Gastroesophageal sphincter (tissue), 4 donors: ENCODE results near the gene ULK4. TPM values are rescaled to one million over a fixed set of nuclear protein-coding genes. Genes with fewer than 3 reads are reported as not detected.

Experiments used
- ATAC-seq: fragments of 150-250 bp; one replicate; pipeline ENCODE4 v1.9.1; 2016; ENCODE audit warnings: mild to moderate bottlenecking, moderate library complexity
- H3K27ac ChIP-seq, 4 donors: fragments of 200-600 bp; sonication (generic) in 3 of 4; 1 replicate in 3 of 4; 2 replicates in 1 of 4; pipeline ENCODE4 v1.5.1; 2016 to 2019
- H3K27me3 ChIP-seq: fragments of 200-600 bp; sonication (generic); one replicate; pipeline ENCODE4 v1.5.1; 2019
- H3K36me3 ChIP-seq, 2 donors: fragments of 200-600 bp; sonication (generic); one replicate each; pipeline ENCODE4 v1.5.1; 2019; ENCODE audit warnings: control low read depth in 1 of 2
- H3K4me1 ChIP-seq, 3 donors: fragments of 200-600 bp; sonication (generic); 1 replicate in 2 of 3; 2 replicates in 1 of 3; pipeline ENCODE4 v1.5.1; 2016 to 2019; ENCODE audit warnings: control low read depth in 2 of 3
- H3K4me3 ChIP-seq, 2 donors: fragments of 200-600 bp; sonication (generic); one replicate each; pipeline ENCODE4 v1.5.1; 2019; ENCODE audit warnings: mild to moderate bottlenecking in 1 of 2, moderate library complexity in 1 of 2
- H3K9me3 ChIP-seq, 3 donors: fragments of 200-600 bp; sonication (generic); one replicate each; pipeline ENCODE4 v1.5.1; 2017 to 2019; ENCODE audit warnings: control low read depth in 2 of 3
- EP300 ChIP-seq: sonication (generic); formaldehyde crosslinking; IDR thresholded peaks from one replicate; pipeline ENCODE4 v1.6.1; 2017; ENCODE audit warnings: antibody characterized with exemption, mild to moderate bottlenecking
- POLR2A ChIP-seq, 2 donors: fragments of 450-650 bp; IDR thresholded peaks; one replicate each; pipeline ENCODE4 v1.6.1; 2017; ENCODE audit warnings: antibody characterized with exemption in 2 of 2, mild to moderate bottlenecking in 2 of 2, moderate library complexity in 1 of 2
- POLR2AphosphoS5 ChIP-seq: sonication (generic); formaldehyde crosslinking; IDR thresholded peaks from one replicate; pipeline ENCODE4 v1.6.1; 2017; ENCODE audit warnings: antibody characterized with exemption
- WGBS, 2 donors: methylation state at CpG; one replicate each; pipeline ENCODE4 v1.1.5; 2018; ENCODE audit warnings: low coverage in 1 of 2; 5-methylcytosine and 5-hydroxymethylcytosine counted together
- total RNA-seq, 4 donors: library from RNA; depleted of rRNA; stranded (reverse); fragments of >200 nt; gene quantifications; one replicate each; pipeline ENCODE4 v1.1.0, GENCODE V29; 2016
- TF ChIP-seq, protein P1 (sequence below), 4 experiments: fragments of 200-600 bp in 2 of 4; fragments of 450-650 bp in 2 of 4; sonication (generic) in 1 of 4; IDR thresholded peaks; one replicate each; pipeline ENCODE4 v1.5.1; 2017 to 2019; ENCODE audit warnings: antibody characterized with exemption in 4 of 4, mild to moderate bottlenecking in 2 of 4, moderate library complexity in 2 of 4

Gene ULK4
- total RNA-seq, 4 donors from 2014 or later, result 3.8 to 15.4 (median 8.8) TPM

DNA sequence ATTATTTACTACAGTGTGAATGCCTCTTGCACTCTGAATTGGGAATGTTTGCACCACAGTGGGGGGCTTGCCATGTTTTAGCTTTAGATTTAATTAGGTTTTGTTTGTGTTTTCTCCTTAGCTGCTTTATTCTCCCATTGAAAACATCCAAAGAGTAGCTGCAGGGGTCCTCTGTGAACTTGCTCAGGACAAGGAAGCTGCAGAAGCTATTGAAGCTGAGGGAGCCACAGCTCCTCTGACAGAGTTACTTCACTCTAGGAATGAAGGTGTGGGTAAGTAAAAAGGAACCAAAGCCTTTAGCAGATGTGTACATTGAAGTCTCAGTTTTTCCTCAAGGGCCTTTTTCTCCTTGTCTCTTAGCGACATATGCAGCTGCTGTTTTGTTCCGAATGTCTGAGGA lies 725.7 kb downstream of the ULK4 start:
- no peaks in the 10 kb centered on the region for H3K9me3 ChIP-seq
- H3K4me3 ChIP-seq, result no peak overlapping the region
- H3K36me3 ChIP-seq, result peaks cover 15 to 98% of the 10 kb centered on the region in 2 donors
- no peaks in the 10 kb centered on the region for H3K27me3 ChIP-seq
- WGBS, 2 donors, result 78% methylated on average over 2 of the region's 2 CpGs; no CpG with 5 or more reads in 1 of the 2 donors
- ATAC-seq, result no peak
- H3K4me1 ChIP-seq, result peaks cover 0 to 29% (median 0%) of the 10 kb centered on the region in 3 donors
- TF ChIP-seq EP300 (no peak), POLR2AphosphoS5 (no peak), POLR2A (IDR thresholded peaks at IDR 0.05) (no peak)
- TF ChIP-seq, protein P1, sequence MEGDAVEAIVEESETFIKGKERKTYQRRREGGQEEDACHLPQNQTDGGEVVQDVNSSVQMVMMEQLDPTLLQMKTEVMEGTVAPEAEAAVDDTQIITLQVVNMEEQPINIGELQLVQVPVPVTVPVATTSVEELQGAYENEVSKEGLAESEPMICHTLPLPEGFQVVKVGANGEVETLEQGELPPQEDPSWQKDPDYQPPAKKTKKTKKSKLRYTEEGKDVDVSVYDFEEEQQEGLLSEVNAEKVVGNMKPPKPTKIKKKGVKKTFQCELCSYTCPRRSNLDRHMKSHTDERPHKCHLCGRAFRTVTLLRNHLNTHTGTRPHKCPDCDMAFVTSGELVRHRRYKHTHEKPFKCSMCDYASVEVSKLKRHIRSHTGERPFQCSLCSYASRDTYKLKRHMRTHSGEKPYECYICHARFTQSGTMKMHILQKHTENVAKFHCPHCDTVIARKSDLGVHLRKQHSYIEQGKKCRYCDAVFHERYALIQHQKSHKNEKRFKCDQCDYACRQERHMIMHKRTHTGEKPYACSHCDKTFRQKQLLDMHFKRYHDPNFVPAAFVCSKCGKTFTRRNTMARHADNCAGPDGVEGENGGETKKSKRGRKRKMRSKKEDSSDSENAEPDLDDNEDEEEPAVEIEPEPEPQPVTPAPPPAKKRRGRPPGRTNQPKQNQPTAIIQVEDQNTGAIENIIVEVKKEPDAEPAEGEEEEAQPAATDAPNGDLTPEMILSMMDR (IDR thresholded peaks at IDR 0.05), result no peak
- no peak overlapping the region for H3K27ac ChIP-seq

DNA sequence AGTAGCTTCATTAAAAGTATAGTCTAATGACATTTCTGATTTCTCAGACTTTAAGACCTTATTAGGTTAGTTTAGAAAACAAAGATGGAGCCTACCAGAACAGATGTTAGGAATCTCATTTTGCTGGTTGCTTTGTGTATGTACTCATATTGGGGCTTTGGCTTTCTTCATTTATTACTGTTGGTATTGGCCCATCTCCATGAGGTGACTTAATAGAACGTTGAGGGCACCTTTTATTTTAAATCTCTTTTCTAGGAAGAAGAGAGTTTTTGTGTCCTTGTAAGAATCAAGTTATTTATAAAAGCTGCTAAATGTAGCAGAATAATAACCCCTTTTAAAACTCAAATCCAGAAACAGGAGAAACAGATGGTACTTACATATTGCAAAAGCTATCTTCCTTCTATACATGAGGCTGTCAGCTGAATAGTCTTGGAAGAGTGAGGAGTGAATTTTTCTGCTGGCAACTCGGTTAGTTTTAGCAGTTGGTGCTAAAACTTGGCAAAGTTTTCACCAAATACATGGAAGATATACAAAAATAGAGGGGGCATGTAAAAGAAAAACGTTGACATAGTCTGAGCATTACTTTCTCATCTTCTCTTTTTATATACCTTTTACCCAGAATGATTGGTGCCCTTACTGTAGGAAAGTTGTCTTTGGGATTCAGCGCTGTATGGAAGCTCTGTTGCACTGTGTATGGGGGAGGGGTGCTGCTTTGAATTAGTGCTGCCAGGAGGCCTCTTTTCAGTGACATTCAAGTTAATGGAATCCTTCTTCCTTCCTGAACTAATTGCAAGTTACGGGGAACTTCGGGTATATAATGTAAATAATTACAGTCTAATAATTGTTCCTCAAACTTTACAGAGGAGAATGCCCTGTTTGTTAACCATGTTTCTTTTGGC lies 726.8 kb downstream of the ULK4 start:
- Histone ChIP-seq H3K27me3 (no peaks in the 10 kb centered on the region), H3K4me3 (no peak overlapping the region), H3K9me3 (no peaks in the 10 kb centered on the region), H3K27ac (no peak overlapping the region), H3K36me3 (peaks cover 15 to 94% of the 10 kb centered on the region in 2 donors), H3K4me1 (peaks cover 0 to 29% (median 0%) of the 10 kb centered on the region in 3 donors)
- no peak for ATAC-seq
- TF ChIP-seq POLR2AphosphoS5, result no peak
- TF ChIP-seq, protein P1 (IDR thresholded peaks at IDR 0.05), result no peak
- TF ChIP-seq POLR2A (IDR thresholded peaks at IDR 0.05), result no peak
- no peak for TF ChIP-seq EP300
- WGBS, 2 donors, result 43 to 46% methylated on average over 6 of the region's 6 CpGs

DNA sequence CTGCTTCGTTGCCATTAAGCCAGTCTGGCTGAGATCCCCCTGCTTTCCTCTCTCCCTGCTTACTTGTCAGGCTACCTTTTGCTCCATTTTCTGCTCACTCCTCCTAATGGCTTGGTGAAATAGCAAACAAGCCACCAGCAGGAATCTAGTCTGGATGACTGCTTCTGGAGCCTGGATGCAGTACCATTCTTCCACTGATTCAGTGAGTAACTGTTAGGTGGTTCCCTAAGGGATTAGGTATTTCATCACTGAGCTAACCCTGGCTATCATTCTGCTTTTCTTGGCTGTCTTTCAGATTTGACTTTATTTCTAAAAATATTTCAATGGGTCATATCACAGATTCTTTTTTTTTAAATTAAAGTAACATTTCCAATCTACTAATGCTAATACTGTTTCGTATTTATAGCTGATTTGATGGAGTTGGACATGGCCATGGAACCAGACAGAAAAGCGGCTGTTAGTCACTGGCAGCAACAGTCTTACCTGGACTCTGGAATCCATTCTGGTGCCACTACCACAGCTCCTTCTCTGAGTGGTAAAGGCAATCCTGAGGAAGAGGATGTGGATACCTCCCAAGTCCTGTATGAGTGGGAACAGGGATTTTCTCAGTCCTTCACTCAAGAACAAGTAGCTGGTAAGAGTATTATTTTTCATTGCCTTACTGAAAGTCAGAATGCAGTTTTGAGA lies 737.6 kb downstream of the ULK4 start:
- ATAC-seq, result peak; percentile 95
- WGBS, 2 donors, result 13 to 50% methylated on average over 1 to 3 of the region's 3 CpGs
- Histone ChIP-seq H3K4me3 (no peak overlapping the region), H3K27me3 (no peaks in the 10 kb centered on the region), H3K36me3 (peaks cover 13 to 49% of the 10 kb centered on the region in 2 donors), H3K4me1 (peaks cover 14 to 69% (median 32%) of the 10 kb centered on the region in 3 donors), H3K9me3 (no peaks in the 10 kb centered on the region), H3K27ac (peak overlapping the region in 3 of 4 donors; percentile 26 to 51 (median 29))
- TF ChIP-seq, protein P1 (IDR thresholded peaks at IDR 0.05), result peak in 2 of 4 experiments; percentile 20 to 25
- TF ChIP-seq EP300, result no peak
- TF ChIP-seq POLR2A (IDR thresholded peaks at IDR 0.05), result no peak
- TF ChIP-seq POLR2AphosphoS5, result peak; percentile 72

DNA sequence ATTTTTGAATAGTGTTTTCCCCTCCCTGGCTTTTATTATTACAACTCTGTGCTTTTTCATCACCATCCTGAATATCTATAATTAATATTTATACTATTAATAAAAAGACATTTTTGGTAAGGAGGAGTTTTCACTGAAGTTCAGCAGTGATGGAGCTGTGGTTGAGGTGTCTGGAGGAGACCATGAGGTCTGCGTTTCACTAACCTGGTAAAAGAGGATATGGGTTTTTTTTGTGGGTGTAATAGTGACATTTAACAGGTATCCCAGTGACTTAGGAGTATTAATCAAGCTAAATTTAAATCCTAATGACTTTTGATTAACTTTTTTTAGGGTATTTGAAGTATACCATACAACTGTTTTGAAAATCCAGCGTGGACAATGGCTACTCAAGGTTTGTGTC lies 738.2 kb downstream of the ULK4 start:
- WGBS, 2 donors, result 64 to 65% methylated on average over 2 of the region's 2 CpGs
- no peaks in the 10 kb centered on the region for H3K9me3 ChIP-seq
- H3K36me3 ChIP-seq, result peaks cover 13 to 43% of the 10 kb centered on the region in 2 donors
- ATAC-seq, result no peak
- H3K4me1 ChIP-seq, result peaks cover 16 to 69% (median 32%) of the 10 kb centered on the region in 3 donors
- H3K4me3 ChIP-seq, result no peak overlapping the region
- TF ChIP-seq, protein P1 (IDR thresholded peaks at IDR 0.05), result no peak
- TF ChIP-seq EP300, result no peak
- TF ChIP-seq POLR2A (IDR thresholded peaks at IDR 0.05), result no peak
- no peak for TF ChIP-seq POLR2AphosphoS5
- H3K27ac ChIP-seq, result peak overlapping the region in 3 of 4 donors; percentile 26 to 51 (median 27)
- H3K27me3 ChIP-seq, result no peaks in the 10 kb centered on the region
